Measurements from ENCODE around the gene DPP6.

- TF ChIP-seq YY1 (IDR thresholded peaks at IDR 0.05; ENCODE audit: low read depth, low read length) (no peak), CTCF (IDR thresholded peaks at IDR 0.05; ENCODE audit: control extremely low read depth in 1 of 3, insufficient read depth in 1 of 3, low read depth in 1 of 3, low read length in 3 of 3) (no peak), CEBPB (IDR thresholded peaks at IDR 0.05; ENCODE audit: low read depth, low read length) (no peak), JUND (IDR thresholded peaks at IDR 0.05; ENCODE audit: low read length) (no peak), POLR2AphosphoS5 (IDR thresholded peaks at IDR 0.05; ENCODE audit: low read depth, low read length) (no peak), RFX5 (IDR thresholded peaks at IDR 0.05; ENCODE audit: borderline replicate concordance, low read depth, low read length) (no peak), POLR2A (IDR thresholded peaks at IDR 0.05; ENCODE audit: control extremely low read depth in 1 of 2, low read depth in 2 of 2, low read length in 2 of 2) (no peak), ZNF274 (IDR thresholded peaks at IDR 0.05; ENCODE audit: borderline replicate concordance, extremely low read depth, low read length) (no peak), SP4 (IDR thresholded peaks at IDR 0.05; ENCODE audit: low read length) (no peak), HDAC2 (IDR thresholded peaks at IDR 0.05; ENCODE audit: borderline replicate concordance in 1 of 2, low read depth in 2 of 2, low read length in 2 of 2) (no peak), EP300 (IDR thresholded peaks at IDR 0.05; ENCODE audit: borderline replicate concordance in 1 of 2, low read depth in 2 of 2, low read length in 2 of 2) (no peak), EZH2 (IDR thresholded peaks at IDR 0.05; ENCODE audit: low read depth, low read length, severe bottlenecking) (no peak)
Measured at GRCh38 chr7:154735766-154736165, 683.6 kb downstream of the DPP6 start.
